A204.1 (cell line): ENCODE data around the gene ACTL6B.

Experiments used
- FAIRE-seq: peaks from 2 replicates; lab custom pipeline; 2012; peaks lifted over from hg19 to GRCh38; lab: Jason Lieb, UNC

Gene ACTL6B

GRCh38 chr7:100626530-100627237 is 29.6 kb downstream of the ACTL6B start:
- FAIRE-seq: no peak

- FAIRE-seq: no peak
Measured at GRCh38 chr7:100626055-100626454, 30.2 kb downstream of the ACTL6B start.

GRCh38 chr7:100623951-100624824 is 32.1 kb downstream of the ACTL6B start:
- FAIRE-seq: no peak

- FAIRE-seq: no peak
Measured at GRCh38 chr7:100621554-100621953, 34.7 kb downstream of the ACTL6B start.

GRCh38 chr7:100620804-100621203 is 35.4 kb downstream of the ACTL6B start:
- FAIRE-seq: no peak

- FAIRE-seq: no peak
Measured at GRCh38 chr7:100620239-100620638, 36.0 kb downstream of the ACTL6B start.

- no peak for FAIRE-seq
Measured at GRCh38 chr7:100614308-100614861, 41.9 kb downstream of the ACTL6B start.

- FAIRE-seq: no peak
Measured at GRCh38 chr7:100613412-100614175, 42.7 kb downstream of the ACTL6B start.

- FAIRE-seq: no peak
Measured at GRCh38 chr7:100612730-100613390, 43.4 kb downstream of the ACTL6B start.

- FAIRE-seq: peak; percentile 100
Measured at GRCh38 chr7:100611983-100612729, 44.1 kb downstream of the ACTL6B start, which contains the start of gene MOSPD3. Gene MOSPD3, plus strand, starts transcription at chr7:100612540. Its CDS starts 252 bp downstream, at chr7:100612792.

GRCh38 chr7:100609958-100610357 is 46.3 kb downstream of the ACTL6B start:
- FAIRE-seq: no peak

GRCh38 chr7:100607111-100607510 is 49.1 kb downstream of the ACTL6B start:
- FAIRE-seq: no peak

GRCh38 chr7:100606313-100606712 is 49.9 kb downstream of the ACTL6B start:
- no peak for FAIRE-seq

GRCh38 chr7:100604976-100605911 is 51.0 kb downstream of the ACTL6B start:
- no peak for FAIRE-seq

- no peak for FAIRE-seq
Measured at GRCh38 chr7:100604028-100604975, 51.9 kb downstream of the ACTL6B start.

GRCh38 chr7:100603726-100604027 is 52.6 kb downstream of the ACTL6B start:
- no peak for FAIRE-seq

- no peak for FAIRE-seq
Measured at GRCh38 chr7:100602889-100603725, 53.1 kb downstream of the ACTL6B start.

- no peak for FAIRE-seq
Measured at GRCh38 chr7:100600730-100601038, 55.6 kb downstream of the ACTL6B start.
